Large intestine (tissue), 3 donors: Measurements from ENCODE around the gene PRELP. TPM values are rescaled to one million over a fixed set of nuclear protein-coding genes. Genes with fewer than 3 reads are reported as not detected.
A peak's percentile ranks its signal among the peaks of the same experiment; 100 is the strongest.

Source experiments
- DNase-seq, 2 donors: peaks; one replicate each; pipeline versions ENCODE4 v3.0.0 to v3.0.0-alpha.2; 2013
- H3K27ac ChIP-seq: one replicate; pipeline ENCODE4 v1.5.1; 2013; ENCODE audit warnings: low read length
- H3K27me3 ChIP-seq: 2 replicates; pipeline ENCODE4 v1.6.1; 2013; ENCODE audit warnings: low read length; ENCODE audit not compliant: control insufficient read depth, insufficient read depth
- H3K36me3 ChIP-seq: 2 replicates; pipeline ENCODE4 v1.6.1; 2013; ENCODE audit warnings: low read length; ENCODE audit not compliant: control insufficient read depth, insufficient read depth
- H3K4me1 ChIP-seq: one replicate; pipeline ENCODE4 v1.6.1; 2013; ENCODE audit warnings: low read length; ENCODE audit not compliant: control insufficient read depth, insufficient read depth
- H3K4me3 ChIP-seq: one replicate; pipeline ENCODE4 v1.5.1; 2013; ENCODE audit warnings: low read length
- H3K9me3 ChIP-seq: one replicate; pipeline ENCODE4 v1.6.1; 2013; ENCODE audit warnings: mild to moderate bottlenecking, low read depth, low read length, moderate library complexity; ENCODE audit not compliant: control insufficient read depth
- WGBS: methylation state at CpG from one replicate; pipeline ENCODE4 v1.1.5; 2013; ENCODE audit warnings: low lambda C conversion rate; ENCODE audit not compliant: insufficient coverage; 5-methylcytosine and 5-hydroxymethylcytosine counted together
- polyA plus RNA-seq: library from polyadenylated mRNA; unstranded; fragments of 120-200 nt; gene quantifications from one replicate; pipeline ENCODE4 v1.2.1, GENCODE V29; 2013

Gene PRELP
- polyA plus RNA-seq, 1 donor: 4.4 TPM

GRCh38 chr1:203504400-203505250, 29.0 kb downstream of the PRELP start:
- no peak overlapping the region for H3K4me3 ChIP-seq

GRCh38 chr1:203505526-203506204, 30.1 kb downstream of the PRELP start:
- no peak overlapping the region for H3K27ac ChIP-seq
- H3K9me3 ChIP-seq: no peaks in the 10 kb centered on the region
- 100% methylated on average over 1 of the region's 8 CpGs for WGBS
- no peaks in the 10 kb centered on the region for H3K27me3 ChIP-seq
- H3K4me1 ChIP-seq: peaks cover 15% of the 10 kb centered on the region
- no peak overlapping the region for H3K4me3 ChIP-seq
- no peaks in the 10 kb centered on the region for H3K36me3 ChIP-seq
- DNase-seq: no peak

More at GRCh38 chr1:203504400-203505250, 29.0 kb downstream of the PRELP start:
- Histone ChIP-seq H3K4me1 (peaks cover 15% of the 10 kb centered on the region), H3K9me3 (no peaks in the 10 kb centered on the region), H3K27me3 (no peaks in the 10 kb centered on the region), H3K36me3 (no peaks in the 10 kb centered on the region), H3K27ac (no peak overlapping the region)
- peak; percentile 65 to 67 for DNase-seq
- no CpG with 5 or more reads among the region's 12 CpGs for WGBS

- Histone ChIP-seq H3K4me3 (no peak overlapping the region), H3K4me1 (peaks cover 15% of the 10 kb centered on the region), H3K27ac (peak overlapping the region; percentile 45), H3K9me3 (no peaks in the 10 kb centered on the region), H3K27me3 (no peaks in the 10 kb centered on the region), H3K36me3 (no peaks in the 10 kb centered on the region)
- WGBS: no CpG with 5 or more reads among the region's 6 CpGs
- peak in 1 of 2 donors; percentile 11 for DNase-seq
These were observed 31.4 kb downstream of the PRELP start for GRCh38 chr1:203506858-203507626.

- Histone ChIP-seq H3K36me3 (no peaks in the 10 kb centered on the region), H3K27ac (peak overlapping the region; percentile 45), H3K4me1 (peaks cover 18% of the 10 kb centered on the region), H3K4me3 (no peak overlapping the region), H3K27me3 (no peaks in the 10 kb centered on the region), H3K9me3 (no peaks in the 10 kb centered on the region)
- no CpG with 5 or more reads among the region's 1 CpG for WGBS
- DNase-seq: no peak
These were observed 32.2 kb downstream of the PRELP start for GRCh38 chr1:203507759-203508158.

GRCh38 chr1:203508463-203509073, 33.0 kb downstream of the PRELP start:
- H3K4me1 ChIP-seq: peaks cover 26% of the 10 kb centered on the region
- DNase-seq: peak; percentile 44 to 75

GRCh38 chr1:203509135-203509534, 33.5 kb downstream of the PRELP start:
- H3K27me3 ChIP-seq: no peaks in the 10 kb centered on the region
- H3K4me1 ChIP-seq: peaks cover 30% of the 10 kb centered on the region
- no peak for DNase-seq
- H3K9me3 ChIP-seq: no peaks in the 10 kb centered on the region
- H3K4me3 ChIP-seq: no peak overlapping the region
- no CpG with 5 or more reads among the region's 1 CpG for WGBS
- no peaks in the 10 kb centered on the region for H3K36me3 ChIP-seq
- H3K27ac ChIP-seq: peak overlapping the region; percentile 16

More at GRCh38 chr1:203508463-203509073, 33.0 kb downstream of the PRELP start:
- H3K36me3 ChIP-seq: no peaks in the 10 kb centered on the region
- WGBS: 100% methylated on average over 1 of the region's 10 CpGs
- peak overlapping the region; percentile 16 for H3K27ac ChIP-seq
- H3K9me3 ChIP-seq: no peaks in the 10 kb centered on the region
- H3K4me3 ChIP-seq: no peak overlapping the region
- H3K27me3 ChIP-seq: no peaks in the 10 kb centered on the region

- H3K27ac ChIP-seq: no peak overlapping the region
These were observed 35.9 kb downstream of the PRELP start for GRCh38 chr1:203511513-203511912.

GRCh38 chr1:203511930-203512329, 36.3 kb downstream of the PRELP start:
- Histone ChIP-seq H3K4me3 (no peak overlapping the region), H3K27ac (no peak overlapping the region), H3K36me3 (no peaks in the 10 kb centered on the region), H3K4me1 (peaks cover 30% of the 10 kb centered on the region), H3K27me3 (no peaks in the 10 kb centered on the region), H3K9me3 (no peaks in the 10 kb centered on the region)
- DNase-seq: no peak
- WGBS: no CpG with 5 or more reads among the region's 4 CpGs

More at GRCh38 chr1:203511513-203511912, 35.9 kb downstream of the PRELP start:
- Histone ChIP-seq H3K36me3 (no peaks in the 10 kb centered on the region), H3K4me1 (peaks cover 30% of the 10 kb centered on the region), H3K9me3 (no peaks in the 10 kb centered on the region), H3K27me3 (no peaks in the 10 kb centered on the region), H3K4me3 (no peak overlapping the region)
- WGBS: 100% methylated on average over 1 of the region's 6 CpGs
- DNase-seq: no peak

GRCh38 chr1:203512517-203512847, 36.9 kb downstream of the PRELP start:
- Histone ChIP-seq H3K4me1 (peaks cover 24% of the 10 kb centered on the region), H3K27ac (no peak overlapping the region), H3K27me3 (no peaks in the 10 kb centered on the region), H3K36me3 (no peaks in the 10 kb centered on the region), H3K4me3 (no peak overlapping the region), H3K9me3 (no peaks in the 10 kb centered on the region)
- WGBS: no CpG with 5 or more reads among the region's 1 CpG
- DNase-seq: no peak
